ENCODE results near the gene GALNT17.
"Not testable (repeated sequence)": the region's sequence is repeated elsewhere in the genome, so short reads cannot be mapped to it uniquely, and the experiment has no call there.

GALNT17 gene

GRCh38 chr7:71638108-71638507, 506.2 kb downstream of the GALNT17 start:
- DNase-seq, result no peak

- no peak for DNase-seq
Observed at GRCh38 chr7:71639382-71640085, 507.6 kb downstream of the GALNT17 start.

- DNase-seq, result not testable (repeated sequence)
Observed at GRCh38 chr7:71643031-71643430, 511.1 kb downstream of the GALNT17 start.

- DNase-seq, result no peak
Observed at GRCh38 chr7:71645836-71646235, 513.9 kb downstream of the GALNT17 start.

- DNase-seq, result no peak
Observed at GRCh38 chr7:71649812-71650211, 517.9 kb downstream of the GALNT17 start.

- no peak for DNase-seq
Observed at GRCh38 chr7:71650653-71651337, 518.9 kb downstream of the GALNT17 start.

- no peak for DNase-seq
Observed at GRCh38 chr7:71652510-71652909, 520.6 kb downstream of the GALNT17 start.

GRCh38 chr7:71657386-71657785, 525.4 kb downstream of the GALNT17 start:
- DNase-seq, result no peak

- no peak for DNase-seq
Observed at GRCh38 chr7:71659622-71660021, 527.7 kb downstream of the GALNT17 start.

GRCh38 chr7:71661671-71662224, 529.8 kb downstream of the GALNT17 start:
- no peak for DNase-seq

GRCh38 chr7:71665716-71666115, 533.8 kb downstream of the GALNT17 start:
- DNase-seq, result no peak

GRCh38 chr7:71668572-71668971, 536.6 kb downstream of the GALNT17 start:
- no peak for DNase-seq

- no peak for DNase-seq
Observed at GRCh38 chr7:71679480-71679879, 547.5 kb downstream of the GALNT17 start.

GRCh38 chr7:71682181-71682580, 550.2 kb downstream of the GALNT17 start:
- DNase-seq, result no peak

- DNase-seq, result no peak
Observed at GRCh38 chr7:71682841-71683781, 551.2 kb downstream of the GALNT17 start.

GRCh38 chr7:71687286-71687685, 555.3 kb downstream of the GALNT17 start:
- no peak for DNase-seq

- no peak for DNase-seq
Observed at GRCh38 chr7:71687831-71688599, 556.1 kb downstream of the GALNT17 start.

- DNase-seq, result no peak
Observed at GRCh38 chr7:71691538-71691937, 559.6 kb downstream of the GALNT17 start.

- DNase-seq, result no peak
Observed at GRCh38 chr7:71694665-71695064, 562.7 kb downstream of the GALNT17 start.

GRCh38 chr7:71695186-71695585, 563.2 kb downstream of the GALNT17 start:
- no peak for DNase-seq

GRCh38 chr7:71696511-71696910, 564.6 kb downstream of the GALNT17 start:
- no peak for DNase-seq

- DNase-seq, result no peak
Observed at GRCh38 chr7:71697400-71697799, 565.5 kb downstream of the GALNT17 start.

Measured in suppressor macrophage (primary cell).